HEK293T (cell line): ENCODE data around the gene NFATC1.

Experiments
- CTCF ChIA-PET: fragments of 350-600 bp; formaldehyde crosslinking; extraction: SDS; loops from one replicate; lab custom pipeline; 2021; ENCODE audit warnings: antibody characterized with exemption, inconsistent platforms; lab: Yijun Ruan, JAX
- POLR2A ChIA-PET: fragments of 350-600 bp; formaldehyde crosslinking; extraction: SDS; loops from one replicate; lab custom pipeline; 2020; ENCODE audit warnings: antibody characterized with exemption, inconsistent platforms; lab: Yijun Ruan, JAX
- DNase-seq: peaks from one replicate; pipeline ENCODE4 v3.0.0; 2012; ENCODE audit warnings: mixed read lengths; ENCODE audit errors: extremely low spot score
- ARNT ChIP-seq: fragments of 450-650 bp; IDR thresholded peaks from 2 replicates; pipeline ENCODE4 v1.6.1; 2017; ENCODE audit warnings: mild to moderate bottlenecking
- BHLHE40 ChIP-seq: fragments of 450-650 bp; IDR thresholded peaks from 2 replicates; pipeline ENCODE4 v1.6.1; 2016; ENCODE audit warnings: mild to moderate bottlenecking, moderate library complexity, borderline replicate concordance
- CTBP1 ChIP-seq: fragments of 450-650 bp; IDR thresholded peaks from 2 replicates; pipeline ENCODE4 v1.6.1; 2016; ENCODE audit warnings: borderline replicate concordance
- ELF4 ChIP-seq: fragments of 450-650 bp; IDR thresholded peaks from 2 replicates; pipeline ENCODE4 v1.6.1; 2017; ENCODE audit warnings: antibody characterized with exemption
- FOXA1 ChIP-seq: fragments of 450-650 bp; IDR thresholded peaks from 2 replicates; pipeline ENCODE4 v1.6.1; 2016; ENCODE audit warnings: mild to moderate bottlenecking
- FOXK2 ChIP-seq: fragments of 450-650 bp; IDR thresholded peaks from 2 replicates; pipeline ENCODE4 v1.6.1; 2016; ENCODE audit warnings: mild to moderate bottlenecking
- FOXM1 ChIP-seq: fragments of 450-650 bp; IDR thresholded peaks from 2 replicates; pipeline ENCODE4 v1.6.1; 2017; ENCODE audit warnings: mild to moderate bottlenecking, borderline replicate concordance
- HDGF ChIP-seq: fragments of 450-650 bp; IDR thresholded peaks from 2 replicates; pipeline ENCODE4 v1.6.1; 2017; ENCODE audit warnings: antibody characterized with exemption, borderline replicate concordance
- L3MBTL2 ChIP-seq: fragments of 450-650 bp; conservative IDR thresholded peaks from 2 replicates; pipeline ENCODE4 v1.6.1; 2016; ENCODE audit warnings: mild to moderate bottlenecking
- LEF1 ChIP-seq: fragments of 450-650 bp; IDR thresholded peaks from 2 replicates; pipeline ENCODE4 v1.6.1; 2017; ENCODE audit warnings: mild to moderate bottlenecking, borderline replicate concordance
- NFRKB ChIP-seq: fragments of 450-650 bp; IDR thresholded peaks from 2 replicates; pipeline ENCODE4 v1.6.1; 2016; ENCODE audit warnings: mild to moderate bottlenecking, moderate library complexity
- PKNOX1 ChIP-seq: fragments of 450-650 bp; IDR thresholded peaks from 2 replicates; pipeline ENCODE4 v1.6.1; 2016
- SP1 ChIP-seq: fragments of 450-650 bp; IDR thresholded peaks from 2 replicates; pipeline ENCODE4 v1.6.1; 2017
- SUZ12 ChIP-seq: fragments of 450-650 bp; IDR thresholded peaks from 2 replicates; pipeline ENCODE4 v1.6.1; 2016; ENCODE audit warnings: mild to moderate bottlenecking
- TARDBP ChIP-seq: fragments of 450-650 bp; IDR thresholded peaks from 2 replicates; pipeline ENCODE4 v1.6.1; 2016
- ZNF384 ChIP-seq: fragments of 450-650 bp; IDR thresholded peaks from 2 replicates; pipeline ENCODE4 v1.6.1; 2016

Gene NFATC1

DNA sequence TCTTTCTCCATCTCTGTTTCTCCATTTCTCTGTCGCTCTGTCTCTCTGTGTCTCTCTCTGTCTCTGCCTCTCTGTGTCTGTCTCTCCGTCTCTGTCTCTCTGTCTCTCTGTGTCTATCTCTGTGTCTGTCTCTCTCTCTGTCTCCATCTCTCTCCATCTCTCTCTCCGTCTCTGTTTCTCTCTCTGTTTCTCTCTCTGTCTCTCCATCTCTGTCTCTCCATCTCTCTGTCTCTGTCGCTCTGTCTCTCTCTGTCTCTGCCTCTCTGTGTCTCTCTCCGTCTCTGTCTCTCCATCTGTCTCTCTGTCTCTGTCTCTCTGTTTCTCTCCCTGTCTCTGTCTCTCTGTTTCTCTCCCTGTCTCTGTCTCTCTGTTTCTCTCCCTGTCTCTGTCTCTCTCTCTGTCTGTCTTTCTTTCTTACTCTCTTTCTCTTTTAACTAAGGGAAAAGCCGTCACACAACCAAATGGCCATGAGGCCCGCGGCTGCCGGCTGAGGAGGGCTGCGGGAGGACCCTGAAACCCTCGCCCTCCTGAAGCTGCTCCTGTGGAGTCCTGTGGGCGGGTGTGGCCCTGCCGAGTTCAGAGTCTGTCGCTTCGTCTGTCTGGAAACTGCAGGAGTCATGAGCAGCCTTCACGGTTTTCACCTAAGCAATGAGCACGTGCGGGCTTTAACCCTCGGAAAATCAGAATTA, 29.3 kb downstream of the NFATC1 start:
- no peak for DNase-seq
- ChIA-PET POLR2A (no interaction called here), CTCF (no interaction called here)
- TF ChIP-seq PKNOX1: no peak
- no peak for TF ChIP-seq SUZ12
- TF ChIP-seq BHLHE40: no peak
- TF ChIP-seq HDGF: no peak
- no peak for TF ChIP-seq ELF4
- TF ChIP-seq LEF1: no peak
- no peak for TF ChIP-seq FOXM1
- no peak for TF ChIP-seq L3MBTL2
- TF ChIP-seq NFRKB: no peak
- TF ChIP-seq ARNT: no peak
- TF ChIP-seq FOXA1: no peak
- no peak for TF ChIP-seq TARDBP
- TF ChIP-seq CTBP1: no peak

DNA sequence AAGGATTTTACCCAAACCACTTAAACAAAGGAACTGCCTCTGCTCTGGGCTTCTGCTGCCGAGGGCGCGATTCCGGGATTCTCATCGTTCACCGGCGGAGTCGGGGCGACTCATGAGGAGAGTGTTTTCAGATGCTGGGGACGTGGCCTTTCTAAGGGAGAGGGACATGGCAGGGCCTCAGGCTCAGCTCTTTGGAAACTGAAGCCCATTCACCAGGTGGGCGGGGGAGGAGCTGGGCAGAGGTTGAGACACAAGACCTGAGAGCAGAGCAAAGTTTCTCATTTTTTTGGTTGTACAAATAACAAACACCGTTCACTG, 29.8 kb downstream of the NFATC1 start:
- DNase-seq: no peak
- no peak for TF ChIP-seq ARNT
- TF ChIP-seq CTBP1: no peak
- no peak for TF ChIP-seq BHLHE40
- no peak for TF ChIP-seq ZNF384
- TF ChIP-seq FOXK2: no peak
- TF ChIP-seq LEF1: no peak
- no peak for TF ChIP-seq NFRKB
- ChIA-PET CTCF (no interaction called here), POLR2A (no interaction called here)

DNA sequence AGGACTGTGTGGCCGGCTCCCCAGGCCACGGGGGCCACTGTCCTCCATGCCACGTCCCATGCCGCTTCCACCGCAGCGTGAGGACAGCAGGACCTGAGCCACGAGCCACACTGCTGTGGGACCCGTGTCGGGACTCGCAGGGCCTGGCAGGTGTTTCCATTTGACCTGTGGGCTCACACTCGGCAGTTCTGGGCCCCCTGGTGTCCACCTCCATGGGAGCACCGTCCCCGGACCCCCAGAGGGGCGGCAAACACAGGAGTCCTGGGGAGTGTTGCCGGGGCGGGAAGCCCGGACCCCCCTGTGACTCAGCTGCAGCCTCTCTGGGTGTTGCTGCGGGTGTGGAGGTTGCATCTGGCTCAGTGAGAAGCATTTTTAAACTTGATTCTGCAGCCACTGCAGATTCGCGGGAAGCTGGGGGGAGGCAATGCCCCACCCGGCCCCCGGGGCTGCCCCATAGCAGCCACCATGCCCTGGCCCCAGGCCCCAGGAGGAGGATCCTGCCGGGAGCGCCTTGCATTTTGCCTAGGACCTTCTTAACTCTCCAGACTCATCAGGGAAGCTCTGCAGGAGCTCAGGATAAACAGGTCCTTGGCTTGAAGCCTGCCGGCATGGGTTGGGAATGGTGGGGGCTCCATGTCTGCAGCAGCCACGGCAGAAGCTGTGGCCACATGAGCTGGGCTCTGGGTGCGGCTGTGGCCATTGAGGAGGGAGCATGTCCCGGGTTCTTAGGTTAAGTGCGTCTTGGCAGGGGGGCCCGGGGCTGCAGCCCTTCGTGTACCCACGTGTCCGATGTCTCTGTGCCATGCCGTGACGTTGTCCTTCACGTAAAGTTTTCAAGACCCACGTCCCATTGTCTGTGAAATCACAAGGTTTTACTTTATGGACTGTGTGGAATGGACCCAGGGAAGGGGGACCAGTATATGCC, 30.9 kb downstream of the NFATC1 start:
- ChIA-PET POLR2A (no interaction called here), CTCF (no interaction called here)
- TF ChIP-seq FOXK2 (no peak), SP1 (no peak), HDGF (no peak), ELF4 (no peak), ZNF384 (no peak), PKNOX1 (no peak), TARDBP (no peak), ARNT (no peak), LEF1 (no peak), L3MBTL2 (no peak), NFRKB (no peak), BHLHE40 (no peak), SUZ12 (no peak), FOXM1 (no peak), CTBP1 (no peak)
- DNase-seq: no peak

GRCh38 chr18:79427368-79428225, 31.9 kb downstream of the NFATC1 start:
- ChIA-PET POLR2A (no interaction called here), CTCF (no interaction called here)
- no peak for TF ChIP-seq BHLHE40
- no peak for TF ChIP-seq HDGF
- no peak for TF ChIP-seq SUZ12
- TF ChIP-seq FOXK2: no peak
- TF ChIP-seq TARDBP: no peak
- TF ChIP-seq SP1: no peak
- DNase-seq: no peak

GRCh38 chr18:79428287-79428686, 32.6 kb downstream of the NFATC1 start:
- ChIA-PET POLR2A (no interaction called here), CTCF (no interaction called here)
- no peak for DNase-seq
- TF ChIP-seq ZNF384 (no peak), ARNT (no peak)

DNA sequence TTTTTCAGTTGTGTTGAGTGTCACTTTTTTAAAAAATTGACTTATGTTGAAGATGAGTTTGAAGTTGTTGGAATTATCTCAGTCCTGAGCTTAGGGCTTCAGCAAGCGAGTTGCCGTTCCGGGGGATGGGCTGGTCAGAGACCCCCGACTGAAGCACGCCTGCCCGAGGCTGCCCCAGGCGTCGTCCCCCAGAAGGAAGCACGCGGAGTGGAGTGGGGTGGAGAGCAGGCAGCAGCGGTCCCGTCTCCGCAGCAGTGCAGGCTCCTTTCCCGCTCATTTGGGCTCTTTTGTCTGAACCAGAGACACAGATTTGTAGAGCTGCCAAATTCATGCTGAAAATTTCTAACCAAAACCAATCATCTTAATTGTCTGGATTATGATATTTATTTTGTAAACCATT, 33.7 kb downstream of the NFATC1 start:
- CTCF ChIA-PET: no interaction called here
- TF ChIP-seq NFRKB (no peak), SUZ12 (no peak), SP1 (no peak), LEF1 (no peak), FOXK2 (no peak), FOXA1 (no peak), HDGF (no peak)
- POLR2A ChIA-PET: no interaction called here
- no peak for DNase-seq
